Measurements from ENCODE around the gene AOAH.

DNA sequence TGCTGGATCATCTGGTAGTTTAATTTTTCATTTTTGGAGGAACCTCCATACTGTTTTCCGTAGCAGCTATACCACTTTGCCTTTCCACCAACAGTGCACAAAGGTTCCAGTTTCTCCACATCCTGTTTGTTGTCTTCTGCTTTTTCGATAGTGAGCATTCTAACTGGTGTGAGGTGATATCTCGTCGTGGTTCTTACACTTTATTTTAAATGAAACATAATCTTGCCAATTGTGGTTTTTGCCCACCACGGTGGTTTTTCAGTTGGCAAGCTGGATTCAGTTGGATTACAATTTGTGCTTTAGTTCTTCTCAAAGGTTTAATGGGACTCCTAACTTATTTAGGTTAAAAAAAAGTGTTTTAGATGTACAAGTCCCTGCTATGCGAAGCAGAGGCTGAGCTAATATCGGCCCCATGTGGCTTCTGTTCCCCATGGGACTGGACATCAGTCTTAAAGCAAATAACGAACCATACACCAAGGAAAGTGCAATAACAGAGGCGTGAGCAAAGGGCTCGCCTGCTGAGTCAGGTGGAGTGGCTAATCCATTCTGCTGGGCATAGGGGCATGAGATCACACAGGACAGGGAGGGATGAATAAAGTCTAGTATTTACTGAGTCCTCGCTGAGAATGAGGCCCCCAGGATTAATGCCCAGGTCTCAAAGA lies 153.6 kb downstream of the AOAH start:
- TF ChIP-seq L3MBTL2 (IDR thresholded peaks at IDR 0.05) (no peak), POLR2A (conservative IDR thresholded peaks at IDR 0.05) (no peak)
- TF ChIP-seq, protein P1, sequence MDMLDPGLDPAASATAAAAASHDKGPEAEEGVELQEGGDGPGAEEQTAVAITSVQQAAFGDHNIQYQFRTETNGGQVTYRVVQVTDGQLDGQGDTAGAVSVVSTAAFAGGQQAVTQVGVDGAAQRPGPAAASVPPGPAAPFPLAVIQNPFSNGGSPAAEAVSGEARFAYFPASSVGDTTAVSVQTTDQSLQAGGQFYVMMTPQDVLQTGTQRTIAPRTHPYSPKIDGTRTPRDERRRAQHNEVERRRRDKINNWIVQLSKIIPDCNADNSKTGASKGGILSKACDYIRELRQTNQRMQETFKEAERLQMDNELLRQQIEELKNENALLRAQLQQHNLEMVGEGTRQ (CRISPR knock-in tag; IDR thresholded peaks at IDR 0.05): no peak
- TF ChIP-seq, protein P2, sequence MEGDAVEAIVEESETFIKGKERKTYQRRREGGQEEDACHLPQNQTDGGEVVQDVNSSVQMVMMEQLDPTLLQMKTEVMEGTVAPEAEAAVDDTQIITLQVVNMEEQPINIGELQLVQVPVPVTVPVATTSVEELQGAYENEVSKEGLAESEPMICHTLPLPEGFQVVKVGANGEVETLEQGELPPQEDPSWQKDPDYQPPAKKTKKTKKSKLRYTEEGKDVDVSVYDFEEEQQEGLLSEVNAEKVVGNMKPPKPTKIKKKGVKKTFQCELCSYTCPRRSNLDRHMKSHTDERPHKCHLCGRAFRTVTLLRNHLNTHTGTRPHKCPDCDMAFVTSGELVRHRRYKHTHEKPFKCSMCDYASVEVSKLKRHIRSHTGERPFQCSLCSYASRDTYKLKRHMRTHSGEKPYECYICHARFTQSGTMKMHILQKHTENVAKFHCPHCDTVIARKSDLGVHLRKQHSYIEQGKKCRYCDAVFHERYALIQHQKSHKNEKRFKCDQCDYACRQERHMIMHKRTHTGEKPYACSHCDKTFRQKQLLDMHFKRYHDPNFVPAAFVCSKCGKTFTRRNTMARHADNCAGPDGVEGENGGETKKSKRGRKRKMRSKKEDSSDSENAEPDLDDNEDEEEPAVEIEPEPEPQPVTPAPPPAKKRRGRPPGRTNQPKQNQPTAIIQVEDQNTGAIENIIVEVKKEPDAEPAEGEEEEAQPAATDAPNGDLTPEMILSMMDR (IDR thresholded peaks at IDR 0.05 in 2 of 3, conservative IDR thresholded peaks at IDR 0.05 in 1 of 3; ENCODE audit: insufficient read depth in 2 of 3, low read depth in 1 of 3, low read length in 3 of 3): no peak
- TF ChIP-seq, protein P3, sequence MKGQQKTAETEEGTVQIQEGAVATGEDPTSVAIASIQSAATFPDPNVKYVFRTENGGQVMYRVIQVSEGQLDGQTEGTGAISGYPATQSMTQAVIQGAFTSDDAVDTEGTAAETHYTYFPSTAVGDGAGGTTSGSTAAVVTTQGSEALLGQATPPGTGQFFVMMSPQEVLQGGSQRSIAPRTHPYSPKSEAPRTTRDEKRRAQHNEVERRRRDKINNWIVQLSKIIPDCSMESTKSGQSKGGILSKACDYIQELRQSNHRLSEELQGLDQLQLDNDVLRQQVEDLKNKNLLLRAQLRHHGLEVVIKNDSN (CRISPR knock-in tag; IDR thresholded peaks at IDR 0.05): no peak
